ENCODE data around the gene TUBGCP5.
A peak's percentile ranks its signal among the peaks of the same experiment; 100 is the strongest.
"Not testable (repeated sequence)": the region's sequence is repeated elsewhere in the genome, so short reads cannot be mapped to it uniquely, and the experiment has no call there.

Gene TUBGCP5

DNA sequence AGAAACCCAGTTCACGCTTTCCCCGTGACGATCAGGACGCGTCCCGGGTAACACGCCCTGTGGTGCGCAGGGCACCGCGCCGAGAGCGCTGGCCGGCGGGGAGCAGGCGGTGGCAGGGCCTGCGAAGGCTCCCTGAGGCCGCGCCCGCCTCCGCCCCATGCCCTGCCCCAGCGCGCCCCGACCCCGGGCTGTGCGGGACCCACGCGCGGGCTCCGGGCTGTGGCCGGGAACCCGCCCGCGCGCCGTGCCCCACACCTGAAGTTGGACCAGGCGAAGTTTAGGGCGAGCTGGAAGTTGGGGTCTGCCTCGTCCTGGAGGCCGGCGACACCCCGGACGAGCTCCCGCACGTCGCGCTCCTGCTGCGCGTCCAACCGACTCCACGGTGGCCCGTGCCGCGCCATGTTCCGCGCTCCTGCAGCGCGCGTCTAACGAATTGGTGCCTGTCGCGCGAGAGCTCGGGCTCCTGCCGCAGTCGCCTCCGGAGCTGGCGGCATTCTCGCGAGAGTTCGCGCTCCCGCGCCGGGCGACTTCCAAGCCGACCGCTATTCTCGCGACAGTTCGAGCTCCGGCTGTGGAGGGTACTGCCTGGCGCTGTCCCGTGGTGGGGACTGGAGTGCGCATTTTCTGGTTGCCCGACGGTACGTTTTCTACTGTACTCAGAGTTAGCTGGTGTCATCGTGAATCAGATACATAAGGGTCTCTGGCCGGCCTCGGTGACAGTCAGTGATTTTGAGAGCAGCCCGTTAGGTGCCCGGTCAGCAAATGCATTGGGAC, at the start of gene TUBGCP5:
Gene TUBGCP5, minus strand, starts transcription at position 427 of the 774 bp plus-strand sequence. Its CDS starts 26 bp downstream, at position 401.
- peak; percentile 98 for DNase-seq (ENCODE audit: low spot score)

DNA sequence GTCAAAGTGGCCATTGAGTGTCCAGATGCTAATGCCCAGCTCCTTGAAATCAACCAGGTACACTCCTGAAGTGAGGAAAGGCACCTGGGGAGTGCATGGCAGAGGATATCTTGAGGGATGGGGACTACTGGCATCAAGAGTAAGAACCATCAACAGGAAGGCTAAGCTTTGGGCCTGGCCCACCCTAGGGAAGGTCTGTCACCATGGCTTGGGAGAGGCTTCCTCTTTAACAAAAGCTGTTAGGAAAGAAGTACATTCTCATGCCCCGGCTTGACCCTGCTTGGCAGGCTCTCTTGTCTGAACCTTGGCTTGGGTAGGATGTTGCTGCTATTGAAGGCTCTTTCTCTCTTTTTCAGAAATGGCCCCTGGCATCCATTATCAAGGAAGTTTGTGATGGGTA, 43.7 kb upstream of the TUBGCP5 start:
- DNase-seq (ENCODE audit: low spot score), result no peak

GRCh38 chr15:23081996-23082737, 42.8 kb upstream of the TUBGCP5 start:
- DNase-seq (ENCODE audit: low spot score), result not testable (repeated sequence)

GRCh38 chr15:23081271-23081670, 41.9 kb upstream of the TUBGCP5 start:
- DNase-seq (ENCODE audit: low spot score), result no peak

- no peak for DNase-seq (ENCODE audit: low spot score)
Observed at GRCh38 chr15:23079766-23080165, 40.4 kb upstream of the TUBGCP5 start.

- no peak for DNase-seq (ENCODE audit: low spot score)
Observed at GRCh38 chr15:23075927-23076326, 36.6 kb upstream of the TUBGCP5 start.

DNA sequence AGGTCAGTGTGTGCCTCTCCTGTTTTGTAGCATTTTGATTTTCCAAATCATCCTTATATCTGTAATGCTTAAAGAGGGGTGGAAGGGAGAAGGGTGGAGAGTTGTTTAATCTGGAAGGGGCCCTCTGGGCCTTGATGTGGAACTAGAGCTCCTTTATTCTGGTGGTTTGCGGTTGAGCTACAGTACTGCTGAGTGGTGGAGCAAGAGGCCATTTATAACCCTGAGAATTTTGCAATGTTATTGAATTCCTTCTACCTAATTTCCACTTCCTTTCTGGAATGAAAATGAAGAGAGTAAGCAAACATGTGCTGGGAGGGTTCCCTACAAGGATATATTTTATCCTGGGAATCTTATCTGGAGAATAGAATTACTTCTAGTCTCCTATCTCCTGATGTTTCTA, 35.3 kb upstream of the TUBGCP5 start:
- no peak for DNase-seq (ENCODE audit: low spot score)

DNA sequence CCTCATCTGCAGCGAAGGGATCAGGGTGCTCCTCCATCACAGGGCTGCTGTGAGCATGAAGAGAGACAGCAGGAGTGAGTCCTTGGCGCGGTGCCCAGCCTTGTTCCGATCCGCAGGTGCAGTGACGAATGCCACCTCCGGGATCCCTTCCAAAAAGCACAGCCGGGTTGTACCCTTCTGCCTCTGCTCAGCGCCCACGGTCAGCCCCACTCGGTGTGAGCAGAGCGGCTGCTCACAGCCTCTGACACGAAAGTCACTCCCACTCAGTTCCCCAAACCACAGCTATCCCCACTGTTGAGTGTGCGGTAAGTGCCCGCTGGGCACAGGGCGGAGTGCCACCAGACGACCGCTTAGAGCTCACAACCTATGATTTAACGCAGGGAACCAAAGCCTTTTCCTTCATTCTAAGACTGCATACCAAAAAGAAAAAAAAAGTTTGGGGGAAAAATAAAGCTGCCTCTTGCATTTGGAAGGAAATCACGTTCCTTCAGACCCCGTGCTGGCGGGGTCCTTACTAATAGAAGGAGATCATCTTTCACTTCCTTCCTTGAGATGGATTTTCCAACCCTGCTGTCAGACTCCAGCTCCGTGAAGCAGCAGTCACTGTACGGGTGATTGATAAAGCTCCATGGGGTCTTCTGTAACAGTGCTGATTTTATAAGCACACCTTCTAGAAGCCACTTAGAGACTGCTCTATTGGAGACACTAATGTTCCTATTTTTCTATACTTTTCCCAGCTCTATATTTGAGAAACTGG, 34.7 kb upstream of the TUBGCP5 start:
- peak; percentile 41 for DNase-seq (ENCODE audit: low spot score)

DNA sequence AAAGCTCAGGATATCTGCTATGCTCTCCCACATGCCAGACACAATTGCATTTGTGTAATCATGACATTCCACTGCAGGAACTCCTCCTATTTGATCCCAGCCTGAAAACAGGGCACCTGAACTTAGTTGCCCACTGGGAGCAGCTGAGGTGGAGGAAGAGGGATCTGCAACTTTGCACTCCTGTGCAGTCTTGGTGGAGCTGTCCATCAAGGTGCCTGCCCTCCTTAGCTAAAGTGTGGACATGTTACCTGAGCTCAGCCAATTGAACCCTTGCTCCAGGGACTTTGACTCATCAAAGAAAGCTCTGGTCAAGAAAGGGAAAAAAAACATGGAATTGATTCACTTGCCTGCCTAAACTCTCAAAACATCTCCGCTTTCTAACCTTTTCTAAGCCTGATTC, 33.3 kb upstream of the TUBGCP5 start:
- DNase-seq (ENCODE audit: low spot score), result no peak

DNA sequence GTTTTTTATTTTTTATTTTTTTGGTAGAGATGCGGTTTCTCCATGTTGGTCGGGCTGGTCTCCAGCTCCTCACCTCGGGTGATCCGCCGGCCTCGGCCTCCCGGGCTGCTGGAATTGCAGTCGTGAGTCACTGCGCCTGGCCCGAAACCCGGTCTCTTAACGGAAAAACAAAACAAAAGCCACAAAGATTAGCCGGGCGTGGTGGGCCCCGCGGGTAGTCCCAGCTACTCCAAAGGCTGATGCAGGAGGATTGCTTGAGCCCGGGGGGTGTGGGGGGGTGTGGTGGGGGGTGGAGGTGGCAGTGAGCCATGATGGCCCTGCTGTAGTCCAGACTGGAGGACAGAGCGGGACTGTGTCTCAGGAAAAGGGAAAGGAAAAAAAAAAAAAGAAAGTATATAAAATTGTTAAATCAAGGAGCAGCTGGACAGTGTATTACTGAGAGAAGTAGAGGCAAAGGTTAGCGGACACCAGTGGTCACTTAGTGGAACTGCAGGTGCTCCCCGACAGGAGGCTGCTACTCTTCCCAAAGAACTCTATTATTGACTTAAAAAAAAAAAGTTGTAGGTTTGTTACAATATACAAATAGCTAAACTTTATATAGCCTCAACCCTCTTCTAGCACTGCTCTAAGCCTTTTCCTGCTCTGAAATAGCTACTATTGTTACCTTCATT, 30.3 kb upstream of the TUBGCP5 start:
- DNase-seq (ENCODE audit: low spot score), result no peak

DNA sequence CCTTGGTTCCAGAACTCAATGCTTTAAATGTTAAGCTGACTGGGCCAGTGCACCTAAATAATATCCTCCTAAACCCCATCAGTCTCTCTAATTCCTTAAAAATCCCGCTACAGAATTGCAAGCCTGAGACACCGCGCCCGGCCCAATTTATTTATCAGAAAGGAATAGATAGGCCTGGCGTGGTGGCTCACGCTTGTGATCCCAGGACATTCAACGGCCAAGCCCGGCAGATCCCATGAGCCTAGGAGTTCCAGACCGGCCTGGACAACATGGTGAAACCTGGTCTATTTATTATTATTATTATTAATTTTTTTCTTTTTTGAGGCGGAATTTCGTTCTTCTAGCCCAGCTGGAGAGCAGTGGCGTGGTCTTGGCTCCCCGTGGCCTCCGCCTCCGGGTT, 28.0 kb upstream of the TUBGCP5 start:
- DNase-seq (ENCODE audit: low spot score), result no peak

- DNase-seq (ENCODE audit: low spot score), result no peak
Observed at GRCh38 chr15:23065836-23066235, 26.5 kb upstream of the TUBGCP5 start.

DNA sequence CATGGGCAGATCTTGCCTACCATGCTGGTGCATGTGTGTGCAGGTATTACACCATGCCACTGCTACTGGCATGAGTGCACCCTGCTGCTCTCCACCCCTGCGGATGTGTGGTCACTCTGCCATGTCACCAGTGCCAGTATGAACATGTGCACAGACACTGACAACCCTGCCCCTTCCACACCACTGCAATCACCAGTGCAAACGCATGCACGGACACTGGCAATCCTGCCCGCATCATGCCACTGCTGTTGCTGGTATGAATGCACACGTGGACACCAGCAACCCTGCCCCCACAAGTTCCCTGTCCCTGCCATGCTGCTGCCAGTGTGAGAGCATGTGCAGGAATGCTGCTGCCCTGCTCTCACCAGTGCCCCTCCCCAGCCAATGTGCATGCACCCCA, 24.8 kb upstream of the TUBGCP5 start:
- no peak for DNase-seq (ENCODE audit: low spot score)

DNA sequence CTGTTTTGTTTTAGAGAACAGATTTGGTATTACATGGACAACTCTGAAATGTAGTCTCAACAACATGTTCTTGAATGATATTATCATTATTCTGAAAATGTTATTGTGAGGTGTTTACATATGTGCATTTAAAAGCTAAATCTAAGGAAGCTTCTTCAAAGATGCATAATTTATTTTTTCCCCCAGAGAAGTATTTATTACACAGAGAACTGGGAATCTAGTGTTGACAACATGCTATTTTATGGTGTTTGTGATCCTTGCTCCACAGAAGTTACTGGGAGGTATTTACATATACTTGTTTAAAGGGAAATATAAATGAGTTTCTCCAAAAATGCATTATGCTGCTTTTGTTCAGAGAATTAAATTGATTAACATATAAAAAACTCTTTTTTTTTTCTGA, 18.3 kb upstream of the TUBGCP5 start:
- DNase-seq (ENCODE audit: low spot score), result no peak

DNA sequence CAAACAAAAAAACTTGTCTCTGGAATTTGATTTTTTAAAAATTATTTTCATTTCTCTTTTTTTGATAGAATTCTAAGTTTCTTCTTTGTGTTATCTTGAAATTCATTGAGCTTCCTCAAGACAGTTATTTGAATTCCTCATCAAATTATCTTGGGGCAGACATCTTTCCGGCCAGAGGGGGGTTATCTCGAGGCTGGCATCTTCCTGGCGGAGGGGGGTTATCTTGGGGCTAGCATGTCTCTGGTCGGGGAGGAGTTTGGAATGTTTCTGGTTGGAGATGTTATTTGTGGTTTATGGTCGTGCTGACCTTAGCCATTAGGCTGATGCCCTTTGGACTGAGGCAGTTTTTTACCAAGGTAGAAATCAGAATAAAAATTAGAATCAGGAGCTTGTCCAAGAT, 15.9 kb upstream of the TUBGCP5 start:
- no peak for DNase-seq (ENCODE audit: low spot score)

DNA sequence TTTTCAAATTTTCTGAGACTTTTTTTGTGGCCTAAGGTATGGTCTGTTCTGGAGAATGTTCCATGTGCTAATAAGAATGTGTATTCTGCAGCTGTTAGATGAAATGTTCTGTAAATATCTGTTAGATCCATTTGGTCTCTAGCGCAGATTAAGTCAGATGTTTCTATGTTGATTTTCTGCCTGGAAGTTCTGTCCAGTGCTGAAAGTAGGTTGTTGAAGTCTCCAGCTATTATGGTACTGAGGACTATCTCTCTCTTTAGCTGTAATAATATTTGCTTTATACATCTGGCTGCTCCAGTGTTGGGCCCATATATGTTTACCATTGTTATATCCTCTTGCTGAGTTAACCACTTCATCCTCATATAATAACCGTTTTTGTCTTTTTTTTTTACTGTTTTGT, 13.2 kb upstream of the TUBGCP5 start:
- no peak for DNase-seq (ENCODE audit: low spot score)

- DNase-seq (ENCODE audit: low spot score), result no peak
Observed at GRCh38 chr15:23050708-23051107, 11.3 kb upstream of the TUBGCP5 start.

- no peak for DNase-seq (ENCODE audit: low spot score)
Observed at GRCh38 chr15:23049984-23050628, 10.7 kb upstream of the TUBGCP5 start.

GRCh38 chr15:23048572-23049282, 9.4 kb upstream of the TUBGCP5 start:
- not testable (repeated sequence) for DNase-seq (ENCODE audit: low spot score)

DNA sequence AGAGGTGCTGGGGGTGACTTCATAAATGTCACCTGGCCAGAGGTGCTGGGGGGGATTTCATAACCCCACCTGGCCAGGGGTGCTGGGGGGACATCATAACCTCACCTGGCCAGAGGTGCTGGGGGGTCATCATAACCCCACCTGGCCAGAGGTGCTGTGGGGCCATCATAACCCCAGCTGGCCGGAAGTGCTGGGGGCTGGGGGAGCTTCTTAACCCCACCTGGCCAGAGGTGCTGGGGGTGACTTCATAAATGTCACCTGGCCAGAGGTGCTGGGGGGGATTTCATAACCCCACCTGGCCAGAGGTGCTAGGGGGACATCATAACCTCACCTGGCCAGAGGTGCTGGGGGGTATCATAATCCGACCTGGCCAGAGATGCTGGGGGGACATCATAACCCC, 4.6 kb upstream of the TUBGCP5 start:
- DNase-seq (ENCODE audit: low spot score), result not testable (repeated sequence)

DNA sequence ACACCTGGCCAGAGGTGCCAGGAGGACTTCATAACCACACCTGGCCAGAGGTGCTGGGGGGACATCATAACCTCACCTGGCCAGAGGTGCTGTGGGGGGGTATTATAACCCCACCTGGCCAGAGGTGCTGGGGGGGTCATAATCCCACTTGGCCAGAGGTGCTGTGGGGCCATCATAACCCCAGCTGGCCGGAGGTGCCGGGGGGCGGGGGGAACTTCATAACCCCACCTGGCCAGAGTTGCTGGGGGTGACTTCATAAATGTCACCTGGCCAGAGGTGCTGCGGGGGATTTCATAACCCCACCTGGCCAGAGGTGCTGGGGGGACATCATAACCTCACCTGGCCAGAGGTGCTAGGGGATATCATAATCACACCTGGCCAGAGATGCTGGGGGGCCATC, 4.2 kb upstream of the TUBGCP5 start:
- not testable (repeated sequence) for DNase-seq (ENCODE audit: low spot score)

Measured in kidney tubule cell (primary cell).